H1 (cell line): Measurements from ENCODE around the gene INPP4A. TPM values are rescaled to one million over a fixed set of nuclear protein-coding genes. Genes with fewer than 3 reads are reported as not detected.
A peak's percentile ranks its signal among the peaks of the same experiment; 100 is the strongest.

Experiments
- CTCF ChIA-PET: fragments of 300-600 bp; sonication (Branson Sonifier 250); formaldehyde crosslinking; loops from one replicate; lab custom pipeline; 2021; ENCODE audit not compliant: partially characterized antibody; lab: Charles Lee
- POLR2A ChIA-PET: fragments of 300-600 bp; sonication (Branson Sonifier 250); formaldehyde crosslinking; loops from one replicate; lab custom pipeline; 2021; ENCODE audit warnings: inconsistent platforms; ENCODE audit not compliant: partially characterized antibody; lab: Charles Lee
- DNase-seq, 2 experiments: peaks; one replicate each; pipeline versions ENCODE4 v3.0.0 to v3.0.0-alpha.2; 2010 to 2022; ENCODE audit warnings: low spot score in 2 of 2, low read depth in 1 of 2, mixed read lengths in 1 of 2
- FAIRE-seq: peaks from 2 replicates; lab custom pipeline; 2011; peaks lifted over from hg19 to GRCh38; lab: Jason Lieb, UNC
- H2AFZ ChIP-seq: 2 replicates; pipeline ENCODE4 v1.8.1; 2012; ENCODE audit warnings: low read length, inconsistent platforms
- H2AK5ac ChIP-seq: 2 replicates; pipeline ENCODE4 v1.6.1; 2013; ENCODE audit warnings: low read depth, low read length
- H2BK120ac ChIP-seq: replicated peaks from 2 replicates; pipeline ENCODE3; 2013; ENCODE audit warnings: low read depth, low read length, inconsistent platforms
- H2BK12ac ChIP-seq: 2 replicates; pipeline ENCODE4 v1.6.1; 2013; ENCODE audit warnings: low read depth, low read length
- H2BK15ac ChIP-seq: 2 replicates; pipeline ENCODE4 v1.6.1; 2013; ENCODE audit warnings: low read length
- H2BK20ac ChIP-seq: 2 replicates; pipeline ENCODE4 v1.6.1; 2013; ENCODE audit warnings: low read length
- H2BK5ac ChIP-seq: 2 replicates; pipeline ENCODE4 v1.6.1; 2013; ENCODE audit warnings: low read depth, low read length
- H3K14ac ChIP-seq: 2 replicates; pipeline ENCODE4 v1.6.1; 2013; ENCODE audit warnings: inconsistent platforms; ENCODE audit not compliant: insufficient read length
- H3K18ac ChIP-seq: 2 replicates; pipeline ENCODE4 v1.6.1; 2013; ENCODE audit warnings: low read length; ENCODE audit errors: extremely low read depth
- H3K23ac ChIP-seq: 2 replicates; pipeline ENCODE4 v1.6.1; 2013; ENCODE audit warnings: inconsistent platforms; ENCODE audit not compliant: insufficient read length
- H3K23me2 ChIP-seq: 2 replicates; pipeline ENCODE4 v1.6.1; 2013; ENCODE audit warnings: low read depth, low read length
- H3K27ac ChIP-seq: 2 replicates; pipeline ENCODE4 v1.6.1; 2011; ENCODE audit warnings: low read depth, low read length, inconsistent platforms
- H3K27me3 ChIP-seq, 4 experiments: replicated peaks in 1 of 4; 1 replicate in 1 of 4; 2 replicates in 3 of 4; pipeline versions ENCODE4 v1.6.1 to v1.8.1; 2011 to 2013; ENCODE audit warnings: low read length in 3 of 4, mild to moderate bottlenecking in 3 of 4, inconsistent platforms in 2 of 4, mixed read lengths in 2 of 4, moderate library complexity in 1 of 4; ENCODE audit not compliant: control insufficient read depth in 3 of 4, insufficient read depth in 3 of 4; ENCODE audit errors: extremely low read depth in 1 of 4
- H3K36me3 ChIP-seq, 4 experiments: 2 replicates each; pipeline versions ENCODE4 v1.6.1 to v1.8.1; 2011 to 2013; ENCODE audit warnings: mild to moderate bottlenecking in 4 of 4, low read length in 3 of 4, moderate library complexity in 2 of 4, control low read depth in 1 of 4, inconsistent platforms in 1 of 4; ENCODE audit not compliant: insufficient read depth in 4 of 4, control insufficient read depth in 2 of 4
- H3K4ac ChIP-seq: replicated peaks from 2 replicates; pipeline ENCODE3; 2013; ENCODE audit warnings: low read length, low read depth, mixed read lengths, inconsistent platforms; ENCODE audit not compliant: insufficient read length
- H3K4me1 ChIP-seq, 4 experiments: replicated peaks in 1 of 4; 1 replicate in 1 of 4; 2 replicates in 3 of 4; pipeline versions ENCODE4 v1.6.1 to v1.8.1; 2011 to 2013; ENCODE audit warnings: low read length in 3 of 4, inconsistent platforms in 2 of 4, mixed read lengths in 1 of 4; ENCODE audit not compliant: insufficient read depth in 4 of 4, control insufficient read depth in 3 of 4
- H3K4me2 ChIP-seq, 2 experiments: 2 replicates each; pipeline versions ENCODE4 v1.6.1 to v1.8.1; 2011 to 2013; ENCODE audit warnings: low read depth in 2 of 2, low read length in 2 of 2, control low read depth in 1 of 2, inconsistent platforms in 1 of 2, mild to moderate bottlenecking in 1 of 2; ENCODE audit not compliant: insufficient read depth in 1 of 2
- H3K4me3 ChIP-seq, 4 experiments: fragments of 200-600, 300-600 bp in 1 of 4; sonication (generic), shearing (Covaris generic), sonication (Bioruptor Twin) in 1 of 4; 2 replicates each; pipeline versions ENCODE4 v1.5.1 to v1.8.1; 2011 to 2016; ENCODE audit warnings: low read length in 4 of 4, low read depth in 3 of 4, control low read depth in 2 of 4, inconsistent platforms in 2 of 4, mild to moderate bottlenecking in 2 of 4, mixed read lengths in 1 of 4, moderate library complexity in 1 of 4; ENCODE audit not compliant: insufficient read depth in 2 of 4; ENCODE audit errors: extremely low read depth in 1 of 4
- H3K56ac ChIP-seq: replicated peaks from 2 replicates; pipeline ENCODE3; 2013; ENCODE audit warnings: low read depth, mild to moderate bottlenecking, mixed read lengths, low read length, inconsistent platforms; ENCODE audit not compliant: insufficient read length
- H3K79me1 ChIP-seq: 2 replicates; pipeline ENCODE4 v1.6.1; 2013; ENCODE audit warnings: low read depth, low read length, control low read depth
- H3K79me2 ChIP-seq, 2 experiments: 2 replicates each; pipeline versions ENCODE4 v1.6.1 to v1.8.1; 2012 to 2013; ENCODE audit warnings: low read length in 2 of 2, mild to moderate bottlenecking in 2 of 2, inconsistent platforms in 1 of 2; ENCODE audit not compliant: insufficient read depth in 2 of 2, control insufficient read depth in 1 of 2
- H3K9ac ChIP-seq, 4 experiments: replicated peaks in 1 of 4; 1 replicate in 1 of 4; 2 replicates in 3 of 4; pipeline versions ENCODE4 v1.6.1 to v1.8.1; 2011 to 2013; ENCODE audit warnings: low read depth in 3 of 4, low read length in 3 of 4, control low read depth in 2 of 4, mild to moderate bottlenecking in 2 of 4, moderate library complexity in 2 of 4, inconsistent platforms in 1 of 4; ENCODE audit errors: extremely low read depth in 1 of 4
- H3K9me3 ChIP-seq, 2 experiments: 2 replicates each; pipeline versions ENCODE4 v1.6.1 to v1.8.1; 2012 to 2013; ENCODE audit warnings: mild to moderate bottlenecking in 2 of 2, moderate library complexity in 2 of 2, control low read depth in 1 of 2, inconsistent platforms in 1 of 2, low read depth in 1 of 2, low read length in 1 of 2, mixed read lengths in 1 of 2; ENCODE audit not compliant: insufficient read depth in 2 of 2
- H4K20me1 ChIP-seq, 2 experiments: replicated peaks in 1 of 2; 2 replicates each; pipeline versions ENCODE3 to v1.8.1; 2011 to 2013; ENCODE audit warnings: inconsistent platforms in 2 of 2, low read length in 2 of 2, mild to moderate bottlenecking in 1 of 2; ENCODE audit not compliant: insufficient read depth in 2 of 2, control insufficient read depth in 1 of 2
- H4K5ac ChIP-seq: 2 replicates; pipeline ENCODE4 v1.6.1; 2013; ENCODE audit warnings: low read length, low read depth, mixed read lengths, inconsistent platforms; ENCODE audit not compliant: insufficient read length
- H4K8ac ChIP-seq: 2 replicates; pipeline ENCODE4 v1.8.0; 2013; ENCODE audit warnings: mild to moderate bottlenecking, moderate library complexity, low read length, inconsistent platforms; ENCODE audit not compliant: insufficient read depth; ENCODE audit errors: extremely low read depth
- H4K91ac ChIP-seq: replicated peaks from 2 replicates; pipeline ENCODE3; 2013; ENCODE audit warnings: low read length, mixed read lengths, inconsistent platforms; ENCODE audit not compliant: insufficient read length
- BACH1 ChIP-seq: IDR thresholded peaks from 2 replicates; pipeline ENCODE4 v1.6.1; 2012; ENCODE audit warnings: low read length, improper control_type of control experiment
- GABPA ChIP-seq: IDR thresholded peaks from 2 replicates; pipeline ENCODE4 v1.6.1; 2011; ENCODE audit warnings: mild to moderate bottlenecking, low read length, moderate library complexity, borderline replicate concordance; ENCODE audit not compliant: insufficient read depth
- RBBP5 ChIP-seq: IDR thresholded peaks from 2 replicates; pipeline ENCODE4 v1.7.1; 2012; ENCODE audit warnings: low read depth, mild to moderate bottlenecking, inconsistent platforms, low read length, moderate library complexity, borderline replicate concordance
- RNF2 ChIP-seq: fragments of 200-900, 300-1000 bp; sonication (generic); IDR thresholded peaks from 2 replicates; pipeline ENCODE4 v1.7.1; 2016; ENCODE audit warnings: borderline replicate concordance, low read depth, mild to moderate bottlenecking, antibody characterized with exemption, low read length; ENCODE audit not compliant: poor library complexity, severe bottlenecking; ENCODE audit errors: missing control alignments
- WGBS, 2 experiments: shearing (Covaris generic) in 1 of 2; methylation state at CpG; one replicate each; pipeline versions ENCODE4 v1.1.6 to v1.1.7; 2013 to 2015; ENCODE audit warnings: low lambda C conversion rate in 2 of 2, mixed read lengths in 2 of 2, inconsistent platforms in 1 of 2, low coverage in 1 of 2, missing lambda C conversion rate in 1 of 2; ENCODE audit not compliant: insufficient replicate concordance in 2 of 2, insufficient coverage in 1 of 2, insufficient read length in 1 of 2; ENCODE audit errors: extremely low coverage in 1 of 2, missing lambda C conversion rate in 1 of 2; 5-methylcytosine and 5-hydroxymethylcytosine counted together
- polyA plus RNA-seq, 7 experiments: library from polyadenylated mRNA; depleted of rRNA in 3 of 7; stranded (reverse) in 5 of 7; unstranded in 2 of 7; fragments of >200 nt in 5 of 7; fragments of 200-250 nt in 2 of 7; gene quantifications; 1 replicate in 5 of 7; 2 replicates in 1 of 7; 4 replicates in 1 of 7; pipeline versions ENCODE4 v1.2.1 to v1.2.3, GENCODE V29; 2011 to 2013; ENCODE audit warnings: missing spikeins in 2 of 7, mixed read lengths in 2 of 7
- total RNA-seq: library from RNA; stranded (reverse); fragmentation: NEBNext Ultra II Directional; extraction: Animal tissue kit (Norgen Biotek cat#: 25700); gene quantifications from 2 replicates; pipeline ENCODE4 v1.2.1, GENCODE V29; 2021

The INPP4A gene
- total and polyA plus RNA-seq, 2 of the 8 experiments (the other 6 are each of a cell fraction or from before 2014, with no cell fraction given): 25.6 to 34.3 TPM

GRCh38 chr2:98453083-98453482 lies 8.4 kb downstream of the INPP4A start:
- CTCF ChIA-PET: interaction anchor here (0.6 to 1.9 kb wide), 5 partner anchors 9 to 735 kb away, joined by 3 to 6 read pairs (median 4); no protein-coding TSS in a partner anchor
- Histone ChIP-seq H3K4me2 (no peak overlapping the region; a peak in 1 of 4 replicates), H4K91ac (no peak overlapping the region), H3K23me2 (no peaks in the 10 kb centered on the region), H4K8ac (no peak overlapping the region), H2BK120ac (no peak overlapping the region), H3K23ac (no peak overlapping the region), H3K27ac (no peak overlapping the region), H2BK15ac (no peak overlapping the region), H3K56ac (no peak overlapping the region), H3K4me3 (no peak overlapping the region), H3K9me3 (no peaks in the 10 kb centered on the region), H3K4me1 (peaks cover 9 to 40% (median 26%) of the 10 kb centered on the region in 4 experiments), H3K18ac (0 out of 2 replicates have a peak overlapping the region, but pooled peaks have one; percentile 5), H3K27me3 (no peaks in the 10 kb centered on the region), H2AK5ac (no peak overlapping the region), H3K79me2 (peaks cover 15 to 95% of the 10 kb centered on the region in 2 experiments), H2BK20ac (no peak overlapping the region), H3K36me3 (peaks cover 0 to 4% (median 0%) of the 10 kb centered on the region in 4 experiments; a peak in 1 of 8 replicates), H3K14ac (no peak overlapping the region), H3K9ac (no peak overlapping the region), H2AFZ (no peak overlapping the region), H2BK12ac (peak overlapping the region; percentile 82), H3K79me1 (peaks cover 20% of the 10 kb centered on the region), H4K20me1 (peaks cover 4 to 22% of the 10 kb centered on the region in 2 experiments), H4K5ac (no peak overlapping the region), H2BK5ac (peak overlapping the region; percentile 82; the same call in 1 of the 2 replicates), H3K4ac (no peak overlapping the region)
- WGBS, 2 experiments: 79% methylated on average over 5 of the region's 5 CpGs; no CpG with 5 or more reads in 1 of the 2 experiments
- POLR2A ChIA-PET: interaction anchor here (0.7 to 1.2 kb wide), 3 partner anchors 9 to 19 kb away, joined by 3 read pairs; no protein-coding TSS in a partner anchor
- DNase-seq (no peak), FAIRE-seq (no peak)
- TF ChIP-seq RBBP5 (no peak), BACH1 (no peak), GABPA (no peak), RNF2 (no peak)
